IPS-NIHi11 (cell line): ENCODE measurements around the gene HEBP2.
"Not testable (repeated sequence)": the region's sequence is repeated elsewhere in the genome, so short reads cannot be mapped to it uniquely, and the experiment has no call there.

Experiments used
- DNase-seq: peaks from one replicate; pipeline ENCODE4 v3.0.0; 2012; ENCODE audit warnings: mixed read lengths, low spot score

The HEBP2 gene

DNA sequence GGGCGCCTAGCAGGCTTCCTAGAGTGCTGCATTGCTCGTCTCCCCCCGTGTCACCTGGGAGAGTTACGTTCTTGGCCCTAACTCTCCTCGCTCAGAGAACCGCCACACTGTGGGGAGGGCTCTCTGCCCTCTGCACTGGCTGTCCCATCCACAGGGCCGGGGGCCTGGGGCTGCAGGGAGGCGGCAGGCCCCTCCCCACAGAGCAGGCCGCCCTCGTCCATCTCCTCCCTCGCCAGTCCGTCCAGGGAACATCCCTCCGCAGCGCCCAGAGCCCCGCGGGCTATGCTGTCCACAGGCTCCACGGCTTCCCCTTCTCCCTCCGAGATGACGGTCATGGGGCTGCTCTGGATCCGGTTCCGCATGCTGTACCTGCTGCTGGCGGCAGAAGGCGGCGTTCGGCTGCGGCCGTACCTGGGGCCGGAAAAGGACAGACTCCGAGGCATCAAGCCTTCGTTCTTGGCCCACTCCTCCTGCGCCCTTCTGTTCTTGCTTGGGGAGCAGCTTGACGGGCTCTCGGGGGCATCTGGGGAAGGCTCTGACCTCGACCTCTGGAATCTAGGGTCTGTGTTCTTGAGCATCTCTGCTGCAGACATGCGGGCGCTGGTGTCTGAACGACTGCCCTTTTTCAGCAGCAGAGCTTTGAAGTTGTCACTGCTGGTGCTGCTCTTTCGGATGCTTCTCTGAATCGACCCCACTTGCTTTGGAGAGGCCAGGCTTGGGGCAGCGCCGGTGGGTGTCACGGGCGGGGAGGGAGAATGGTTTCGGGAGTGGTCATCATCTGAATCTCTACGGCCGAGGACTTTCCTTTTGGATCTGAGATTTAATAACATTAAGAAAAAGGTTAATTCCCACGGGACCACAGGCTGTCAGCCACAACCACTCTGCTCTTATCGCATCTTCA, 20.2 kb downstream of the HEBP2 start:
- DNase-seq = no peak

DNA sequence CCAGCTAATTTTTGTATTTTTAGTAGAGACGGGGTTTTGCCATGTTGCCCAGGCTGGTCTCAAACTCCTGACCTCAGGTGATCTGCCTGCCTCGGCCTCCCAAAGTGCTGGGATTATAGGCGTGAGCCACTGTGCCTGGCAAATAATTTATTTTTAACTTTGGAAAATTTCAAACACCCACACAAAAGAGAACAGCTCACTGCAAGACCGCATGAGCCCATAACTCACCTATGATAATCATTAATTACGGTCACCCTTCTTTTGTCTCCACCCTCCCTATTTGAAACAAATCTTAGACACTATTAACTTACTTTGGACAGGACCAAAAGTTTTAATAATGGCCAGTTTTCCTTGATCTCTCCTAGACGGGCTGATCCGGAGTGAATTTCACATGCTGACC, 21.2 kb downstream of the HEBP2 start:
- DNase-seq = not testable (repeated sequence)

DNA sequence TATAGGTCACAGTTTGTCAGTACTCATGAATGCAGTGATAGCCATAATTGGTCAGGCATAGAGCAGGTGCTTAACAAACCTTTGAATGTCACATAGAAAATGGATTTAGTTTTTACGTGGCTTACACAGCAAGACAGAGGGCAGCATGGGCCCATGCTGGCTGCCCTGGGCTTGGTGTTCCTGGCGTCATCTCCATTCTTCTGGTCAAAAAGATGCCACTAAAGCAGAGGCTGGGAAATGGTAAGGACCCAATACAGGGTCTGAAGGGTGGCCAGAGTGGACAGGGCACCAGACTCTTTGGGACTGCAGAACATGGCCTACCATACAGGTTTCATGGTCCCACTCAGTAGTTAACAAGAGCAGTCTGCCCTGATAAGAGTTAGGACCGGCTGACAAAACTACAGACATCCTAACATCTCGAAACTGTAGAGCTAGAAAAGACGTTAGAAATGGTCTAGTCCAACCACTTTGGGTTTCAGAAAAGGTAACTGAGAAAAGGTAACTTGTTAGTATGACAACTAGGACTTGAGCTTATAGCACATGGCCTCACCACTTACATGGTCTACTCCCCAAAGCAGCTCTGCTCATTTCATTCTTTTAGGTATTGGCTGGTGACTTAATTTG, 22.6 kb downstream of the HEBP2 start:
- no peak for DNase-seq

DNA sequence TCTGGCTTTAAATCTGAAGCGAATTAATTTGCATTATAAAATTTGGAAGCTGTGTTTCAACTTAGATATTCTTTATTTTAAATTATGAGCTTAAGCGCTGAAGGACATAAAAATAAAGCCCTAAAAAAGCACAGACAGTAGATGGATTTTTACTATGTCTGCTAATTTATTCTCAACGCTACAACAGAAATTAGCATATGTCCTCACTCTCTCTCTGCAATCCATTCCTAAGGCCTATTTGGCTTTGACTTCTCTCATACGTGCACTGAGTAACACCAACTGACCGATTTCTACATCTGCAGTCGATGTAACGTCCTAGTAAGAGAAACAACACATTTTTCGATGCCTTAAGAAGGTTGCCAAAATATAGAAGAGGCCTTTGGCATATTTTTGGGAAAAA, 23.7 kb downstream of the HEBP2 start:
- no peak for DNase-seq

DNA sequence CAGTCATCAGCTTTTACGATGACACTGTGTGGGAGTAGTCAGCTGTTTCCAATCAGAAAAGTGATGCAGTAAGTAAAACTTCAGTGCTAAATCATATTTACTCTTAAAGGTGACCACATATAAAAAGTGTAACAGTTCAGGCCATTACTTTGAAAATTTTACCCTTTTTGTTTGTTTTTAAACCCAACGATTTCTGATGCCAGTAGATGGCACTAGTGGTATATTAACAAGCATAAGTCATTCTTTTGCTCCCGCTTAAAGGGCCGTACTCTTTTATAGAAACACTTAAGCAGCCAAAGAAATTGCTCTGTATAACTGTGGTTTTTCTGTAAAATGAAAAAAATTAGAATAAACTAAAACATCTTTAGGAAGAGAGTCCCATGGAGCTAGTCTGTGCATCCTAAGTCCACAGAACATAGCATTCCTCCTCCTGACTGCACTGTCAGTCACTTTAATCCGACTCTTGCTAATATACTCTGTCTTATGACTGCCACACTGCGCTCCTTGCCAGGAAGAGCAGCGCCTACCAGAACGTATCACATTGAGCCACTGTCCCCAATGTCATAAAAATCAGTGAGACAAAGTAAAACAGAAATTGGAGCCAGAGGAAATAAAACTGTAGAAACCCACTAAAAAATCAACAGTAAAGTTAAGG, 25.0 kb downstream of the HEBP2 start:
- no peak for DNase-seq

DNA sequence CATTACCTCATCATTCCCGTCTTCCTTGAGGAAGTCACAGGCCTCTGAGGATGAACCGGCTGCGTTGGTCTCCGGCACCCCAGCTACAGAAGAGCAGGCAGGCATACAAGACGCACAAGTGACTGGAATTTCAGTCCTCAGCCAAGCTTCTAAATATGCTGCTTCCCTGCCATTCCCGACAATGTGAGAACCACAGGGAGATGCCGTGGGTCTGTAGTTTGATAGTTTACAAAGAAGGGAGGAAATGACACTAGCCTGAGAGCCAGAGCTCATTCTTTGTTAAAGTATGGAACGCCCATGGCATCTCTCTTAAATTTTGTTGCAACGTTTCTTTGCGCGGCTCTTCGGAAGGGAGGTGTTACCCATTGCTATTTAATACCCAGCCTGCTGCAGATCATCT, 25.7 kb downstream of the HEBP2 start:
- no peak for DNase-seq

DNA sequence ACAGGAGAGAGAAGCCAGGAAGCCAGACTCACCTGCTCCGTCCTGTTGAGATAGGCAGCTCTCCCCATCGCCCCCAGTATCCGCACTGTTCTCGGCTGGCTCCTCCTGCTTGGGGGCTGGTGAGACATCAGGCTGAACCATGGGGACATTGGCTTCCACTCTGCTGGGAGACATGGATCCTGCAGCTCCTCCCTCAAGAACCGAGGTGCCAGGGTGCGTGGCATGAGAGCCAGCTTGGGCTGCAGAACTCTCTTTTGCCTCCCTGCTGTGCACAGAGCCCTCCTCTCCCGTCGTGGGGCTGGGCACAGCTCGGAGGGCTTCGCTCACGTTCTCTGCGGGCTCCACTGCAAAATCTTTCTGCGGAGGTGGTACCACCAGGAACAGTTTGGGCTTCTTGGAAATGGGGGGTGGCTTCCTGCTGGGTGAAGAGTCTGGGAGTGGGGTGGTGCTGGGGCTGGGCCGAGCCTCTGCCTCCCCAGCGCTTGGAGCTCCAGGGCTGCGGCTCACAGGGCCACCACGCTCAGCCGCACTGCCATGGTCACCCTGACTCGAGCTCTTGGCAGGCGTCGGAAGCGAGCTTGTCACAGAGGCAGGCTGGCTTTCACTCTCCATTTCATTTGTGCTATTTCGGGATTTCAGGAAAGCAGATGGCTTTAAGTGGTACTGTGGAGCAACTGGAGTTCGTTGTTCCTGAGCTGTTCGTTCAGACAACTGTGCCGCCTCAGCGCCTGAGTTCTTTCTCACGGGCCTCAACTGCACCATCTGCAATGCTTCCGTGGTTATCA, 26.5 kb downstream of the HEBP2 start:
- DNase-seq = no peak

DNA sequence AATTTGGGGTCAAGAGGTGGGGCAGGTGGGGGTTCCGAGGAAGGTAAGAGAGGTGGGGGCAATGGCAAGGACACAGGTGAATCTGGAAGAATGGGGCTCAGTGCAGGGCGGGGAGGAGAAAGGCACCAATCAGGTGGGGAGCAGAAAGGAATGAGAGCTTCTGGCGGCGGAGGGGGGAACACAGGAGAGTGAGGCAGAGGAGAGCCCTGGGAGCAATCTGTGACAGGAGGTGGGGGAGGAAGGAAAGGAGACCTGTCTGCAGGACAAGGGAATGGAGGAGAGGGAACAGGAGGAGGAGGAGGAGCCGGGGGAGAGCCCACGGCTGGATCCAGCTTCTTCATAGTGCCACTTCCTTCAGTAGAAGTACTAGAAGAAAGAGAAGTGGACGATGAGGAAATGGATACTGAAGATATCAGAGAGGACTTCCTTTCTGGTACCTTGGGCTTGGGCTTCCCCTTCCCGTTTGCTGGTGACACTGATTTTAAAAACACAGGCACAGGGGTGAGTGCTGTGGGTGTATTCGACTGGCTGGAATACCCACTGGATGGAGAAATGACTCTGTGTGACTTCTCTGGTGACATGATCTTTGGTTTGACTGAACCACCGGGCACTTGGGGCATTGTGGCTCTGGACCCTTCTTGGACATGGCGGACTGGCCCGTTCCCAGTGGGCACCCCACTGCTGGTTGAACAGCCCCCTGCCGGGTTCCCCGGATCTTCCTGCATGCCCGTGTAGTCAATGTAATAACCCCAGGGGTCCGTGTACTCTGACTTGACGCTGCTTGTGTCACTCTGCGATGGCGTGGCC, 27.4 kb downstream of the HEBP2 start:
- no peak for DNase-seq

DNA sequence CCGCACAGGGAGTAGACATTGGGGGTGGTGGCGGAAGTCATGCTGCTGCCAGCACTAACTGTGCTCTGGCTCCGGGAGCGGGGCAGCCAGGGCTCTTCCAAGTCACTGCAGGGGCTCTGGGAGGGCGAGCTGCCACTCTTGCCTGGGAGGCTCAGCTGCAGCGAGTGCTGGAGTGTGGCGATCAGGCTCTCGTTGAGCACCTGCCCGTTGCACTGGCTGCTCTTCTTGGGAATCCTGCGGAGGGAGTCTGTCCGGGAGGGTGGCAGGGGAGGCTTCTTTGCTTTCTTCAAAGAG, 28.0 kb downstream of the HEBP2 start:
- DNase-seq = no peak

DNA sequence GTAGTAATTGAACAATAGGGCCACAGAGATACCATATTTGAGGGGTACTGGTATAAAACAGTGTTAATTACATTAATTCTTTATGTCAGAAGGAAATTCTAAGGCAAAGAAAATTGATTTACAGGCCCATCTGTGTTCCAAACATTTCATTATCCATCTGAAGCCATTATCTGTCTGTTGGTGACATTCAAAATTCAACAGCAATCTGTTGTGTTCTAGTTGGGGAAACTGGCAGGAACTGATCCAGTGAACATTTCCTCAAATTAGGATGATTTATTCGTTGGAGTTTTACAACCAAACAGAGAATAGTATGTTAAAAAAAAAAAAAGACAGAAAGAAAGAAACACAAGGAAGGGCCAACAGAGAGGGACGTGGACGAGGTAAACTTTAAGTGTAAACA, 30.1 kb downstream of the HEBP2 start:
- no peak for DNase-seq

DNA sequence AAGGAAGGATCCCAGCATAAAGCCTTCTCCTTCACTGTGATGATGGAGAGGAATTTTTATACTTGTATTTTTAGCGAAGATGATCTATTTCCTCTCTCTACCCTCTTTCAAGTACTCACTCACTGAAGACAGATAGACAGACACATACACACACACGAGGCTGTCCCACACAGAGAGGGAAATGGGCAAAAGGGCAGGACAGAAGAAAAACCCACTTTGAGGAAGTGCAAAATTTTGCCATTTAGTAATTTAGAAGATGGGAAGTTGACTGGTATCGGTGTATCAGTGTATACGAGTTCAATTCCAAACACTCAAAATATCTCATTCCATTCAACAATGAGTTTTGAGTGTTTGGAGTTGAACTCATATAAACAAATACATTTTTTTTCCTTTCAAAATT, 30.9 kb downstream of the HEBP2 start:
- DNase-seq = no peak

DNA sequence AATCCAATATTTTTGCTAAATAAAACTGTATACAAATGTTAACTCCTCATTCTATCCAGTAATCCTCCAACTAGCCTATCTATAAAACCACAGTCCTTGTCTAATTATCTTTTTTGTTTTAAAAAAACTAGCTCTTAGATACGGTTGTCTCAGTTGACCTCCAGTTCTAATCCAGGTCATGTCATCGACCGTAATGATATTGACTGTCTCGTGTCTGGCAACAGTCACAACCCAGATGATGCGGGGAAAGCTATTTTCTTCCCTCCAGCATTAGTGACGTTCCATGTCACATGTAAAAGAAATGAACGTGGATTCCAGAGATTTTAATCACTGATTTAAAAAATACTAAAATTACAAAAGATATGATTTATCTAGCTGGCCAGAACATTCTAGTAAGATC, 35.5 kb downstream of the HEBP2 start:
- DNase-seq = no peak

DNA sequence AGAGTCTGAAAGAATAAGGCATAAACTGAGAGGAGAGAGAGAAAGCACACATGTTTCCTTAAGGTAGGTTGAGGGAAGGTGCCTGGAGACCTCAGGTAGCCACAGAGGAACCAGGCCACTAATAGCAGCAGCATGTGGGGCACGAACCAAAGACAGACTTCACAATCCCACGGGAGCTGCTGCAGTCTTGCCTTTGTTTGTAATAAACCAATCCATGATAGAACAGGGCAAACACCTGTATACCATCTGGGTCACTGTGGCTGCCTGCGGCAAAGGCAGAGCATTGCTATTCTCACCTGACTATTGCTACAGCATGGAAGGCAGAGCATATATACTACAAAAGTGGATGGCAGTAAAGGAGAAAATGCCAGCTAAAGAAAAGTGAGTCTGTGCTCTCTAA, 36.3 kb downstream of the HEBP2 start:
- no peak for DNase-seq

DNA sequence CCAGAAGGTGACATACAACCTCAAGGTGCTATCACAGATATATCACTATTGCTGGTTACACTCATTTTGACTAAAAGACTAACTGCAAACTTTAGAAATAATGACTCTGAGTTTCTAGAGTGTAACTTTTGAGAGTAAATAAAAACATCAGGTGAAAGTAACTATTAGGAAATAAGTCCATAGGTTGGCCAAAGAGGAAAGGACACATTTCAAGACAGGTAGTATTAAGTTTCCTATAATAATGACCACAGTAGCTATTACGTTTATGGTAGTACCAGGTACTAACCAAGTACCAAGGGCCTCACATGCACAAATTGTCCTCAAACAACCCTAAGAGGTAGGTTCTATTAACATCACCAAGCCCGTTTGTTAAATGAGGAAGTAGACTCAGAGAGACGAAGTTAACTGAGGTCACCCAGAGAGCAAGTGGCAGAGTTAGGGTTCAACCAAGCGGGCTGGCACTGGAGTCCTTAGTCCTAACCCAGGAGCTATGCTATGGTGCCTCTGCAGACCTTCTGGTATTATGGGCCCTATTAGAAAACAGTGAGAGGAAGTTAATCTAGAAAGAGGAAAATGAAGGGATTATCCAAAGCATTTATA, 36.8 kb downstream of the HEBP2 start:
- DNase-seq = no peak

DNA sequence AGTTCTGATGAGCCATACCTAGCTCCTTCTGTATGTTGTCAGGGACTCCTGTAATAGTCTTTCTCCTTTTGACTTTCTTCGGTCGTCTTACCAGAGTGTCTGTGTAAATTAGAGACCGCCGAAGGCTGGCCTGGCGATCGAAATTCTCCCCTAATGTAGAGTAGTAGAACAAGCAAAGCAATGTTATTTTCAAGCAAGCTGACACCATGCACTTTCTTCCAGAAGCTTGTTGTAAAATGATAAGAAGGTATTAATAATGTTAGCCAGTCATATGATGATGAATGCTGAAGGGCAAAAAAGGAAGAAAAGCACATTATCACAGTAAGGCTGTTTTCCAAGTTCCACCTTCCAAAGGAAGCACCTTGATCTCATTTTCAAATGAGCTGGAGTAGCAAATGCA, 37.9 kb downstream of the HEBP2 start:
- DNase-seq = no peak

DNA sequence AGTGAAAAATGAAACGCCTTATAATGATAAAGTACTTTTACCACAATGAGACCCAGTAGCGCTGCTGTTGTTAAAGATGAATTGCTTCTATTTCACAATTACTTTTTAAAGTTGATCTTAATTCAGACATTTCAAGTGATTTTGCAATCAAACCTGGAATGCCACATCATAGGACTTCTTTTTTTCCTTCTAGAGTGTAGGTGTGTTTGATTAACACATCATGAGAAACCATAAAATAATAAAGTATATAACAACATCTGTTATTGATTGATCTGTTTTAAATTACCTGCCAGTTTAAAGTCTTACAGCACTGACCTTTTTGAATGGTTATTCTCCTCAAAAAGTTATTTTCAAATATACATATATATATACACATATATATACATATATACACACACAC, 38.6 kb downstream of the HEBP2 start:
- DNase-seq = no peak

DNA sequence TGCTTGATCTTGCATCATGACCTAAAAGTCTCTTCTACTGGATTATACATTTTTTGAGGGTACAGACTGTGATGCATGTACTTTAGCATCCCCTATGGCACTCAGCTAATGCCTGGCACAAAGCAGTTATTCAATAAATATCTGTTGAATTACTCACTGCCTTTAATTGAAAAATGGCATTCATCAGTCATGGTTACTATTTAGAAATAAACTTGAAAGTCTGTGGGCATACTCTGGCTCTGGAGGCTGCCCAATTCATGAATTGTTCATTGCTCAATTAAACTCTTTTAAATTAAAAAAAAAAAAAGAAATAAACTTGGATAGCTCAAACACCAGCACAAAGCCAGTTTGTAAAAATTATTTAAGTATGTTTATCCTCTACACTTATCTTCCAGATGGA, 40.0 kb downstream of the HEBP2 start:
- DNase-seq = no peak

DNA sequence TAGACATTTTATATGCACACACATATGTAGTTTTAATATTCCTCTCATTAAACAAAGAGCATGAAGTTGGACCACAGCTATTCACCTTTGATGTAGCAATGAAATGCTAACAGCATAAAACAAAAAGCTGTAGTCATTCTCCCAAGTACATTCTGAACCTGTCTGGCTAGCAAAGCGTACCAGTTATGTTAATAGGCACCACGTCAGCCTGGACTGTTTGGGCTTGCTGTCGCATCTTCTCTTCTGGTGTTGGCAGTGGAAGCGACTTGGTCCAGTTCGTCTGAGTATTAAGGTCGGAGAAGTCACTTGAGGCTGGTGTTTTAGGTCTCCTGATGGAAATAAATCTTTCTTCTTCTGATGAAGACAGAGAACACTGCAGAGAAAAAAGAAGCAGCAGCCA, 42.8 kb downstream of the HEBP2 start:
- no peak for DNase-seq

DNA sequence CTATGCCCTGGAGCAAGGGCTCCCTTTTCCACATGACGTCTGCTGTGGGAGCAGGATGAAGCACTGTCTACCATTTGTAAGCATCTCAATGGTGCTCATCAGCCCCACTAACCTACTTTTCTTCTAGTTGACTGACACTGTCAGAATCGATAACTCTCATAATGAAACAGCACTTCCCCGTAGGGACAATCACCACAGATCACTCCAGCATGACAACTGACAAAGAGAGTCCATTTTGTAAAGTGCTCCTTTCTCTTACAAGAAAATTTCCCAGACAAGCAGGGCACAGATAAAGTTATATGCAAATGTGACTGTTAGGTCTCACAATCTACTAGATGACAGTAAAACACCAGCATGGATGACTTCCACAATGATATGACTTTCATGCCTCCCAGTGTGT, 46.4 kb downstream of the HEBP2 start:
- DNase-seq = no peak

DNA sequence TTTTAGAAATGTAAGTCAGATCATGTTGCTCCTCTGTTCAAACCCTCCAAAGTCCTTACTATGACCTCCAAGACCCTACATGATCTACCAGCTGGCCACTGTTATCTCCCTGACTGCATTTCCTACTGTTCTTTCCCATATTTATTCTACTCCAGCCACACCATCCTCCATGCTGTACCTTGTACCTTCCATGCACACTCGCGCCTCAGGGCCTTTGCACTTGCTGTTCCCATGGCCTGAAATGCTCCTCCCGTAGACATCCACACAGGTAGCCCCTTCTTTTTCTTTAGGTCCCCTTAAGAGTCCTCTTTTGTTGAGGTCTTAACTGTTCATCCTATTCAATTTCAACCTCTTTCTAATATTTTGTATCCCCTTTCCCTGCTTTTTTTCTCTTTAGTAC, 47.0 kb downstream of the HEBP2 start:
- DNase-seq = no peak

DNA sequence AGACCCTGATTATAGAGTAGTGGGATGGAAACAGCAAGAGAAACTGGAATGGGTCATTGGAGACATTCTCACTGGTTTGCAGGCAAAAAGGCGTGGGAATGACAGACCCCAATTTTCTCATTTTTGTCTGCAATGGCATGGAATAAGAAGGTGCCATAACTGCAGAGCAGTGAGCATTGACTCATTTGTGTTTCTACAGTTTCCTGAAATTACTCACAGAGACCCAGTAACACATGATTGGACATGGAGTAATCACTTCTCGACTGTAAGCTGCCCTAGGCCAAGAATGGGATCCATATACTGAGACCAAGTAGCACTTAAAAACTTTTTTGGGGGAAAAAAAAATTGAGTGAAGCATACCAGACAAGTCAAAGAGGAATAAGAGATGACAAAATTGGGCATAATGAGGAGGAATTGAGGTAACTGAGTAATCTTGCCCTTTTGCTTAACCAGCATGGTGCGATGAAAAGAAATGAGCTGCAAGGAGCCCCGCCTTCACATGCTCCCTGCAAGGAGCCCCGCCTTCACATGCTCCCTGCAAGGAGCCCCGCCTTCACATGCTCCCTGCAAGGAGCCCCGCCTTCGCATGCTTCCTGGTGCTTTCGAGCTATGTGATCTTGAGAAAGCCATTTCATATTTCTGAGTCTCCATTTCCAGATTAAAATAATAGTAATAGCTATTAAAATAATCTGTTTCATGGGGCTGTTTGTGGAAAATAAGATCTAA, 51.1 kb downstream of the HEBP2 start:
- no peak for DNase-seq
